SK-N-MC (cell line): Measurements from ENCODE around the gene RASSF7.

Experiments
- EZH2 ChIP-seq: fragments of 200-600 bp; sonication (generic); IDR thresholded peaks from one replicate; pipeline ENCODE4 v1.6.1; 2017; ENCODE audit warnings: antibody characterized with exemption
- FOXP2 ChIP-seq: optimal IDR thresholded peaks from 2 replicates; pipeline ENCODE3; 2011; ENCODE audit warnings: mild to moderate bottlenecking, moderate library complexity; ENCODE audit not compliant: insufficient read depth; ENCODE audit errors: extremely low read length, control extremely low read depth
- POLR2AphosphoS5 ChIP-seq: IDR thresholded peaks from 2 replicates; pipeline ENCODE4 v1.6.1; 2012; ENCODE audit warnings: mild to moderate bottlenecking, low read depth, low read length, borderline replicate concordance

DNA sequence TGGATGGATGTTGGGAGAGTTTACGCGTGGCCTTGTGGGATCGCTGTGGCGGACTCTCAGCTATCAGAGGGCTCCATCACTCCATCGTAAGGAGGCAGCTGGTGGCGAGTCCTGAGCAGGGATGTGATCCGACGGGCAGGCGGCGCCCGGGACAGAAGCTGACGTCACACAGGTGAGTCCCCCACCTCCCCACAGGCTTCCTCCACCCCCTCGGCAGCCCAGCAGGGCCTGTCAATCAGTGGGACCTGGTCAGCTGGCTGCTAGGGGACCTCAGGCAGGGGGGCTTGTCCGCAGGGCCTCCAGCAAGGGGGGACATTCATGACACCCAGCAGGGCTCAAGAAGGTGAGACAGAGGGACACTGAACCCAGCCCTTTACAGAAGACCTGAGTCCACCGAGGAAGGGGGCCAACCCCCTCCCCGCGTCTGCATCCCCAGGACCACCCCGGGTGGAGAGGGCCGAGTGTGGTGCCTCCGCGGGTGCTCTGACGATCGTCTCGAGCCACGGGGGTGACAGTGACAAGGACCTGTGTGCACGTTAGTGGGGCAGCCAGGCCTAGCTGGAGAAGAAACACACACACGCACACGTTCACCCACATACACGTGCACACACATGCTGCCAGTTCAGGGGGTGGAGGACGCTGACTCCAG is 32.5 kb upstream of the RASSF7 start:
- TF ChIP-seq EZH2: no peak
- TF ChIP-seq POLR2AphosphoS5: no peak
- TF ChIP-seq FOXP2: no peak
